ENCODE data around the gene VWA1.

DNA sequence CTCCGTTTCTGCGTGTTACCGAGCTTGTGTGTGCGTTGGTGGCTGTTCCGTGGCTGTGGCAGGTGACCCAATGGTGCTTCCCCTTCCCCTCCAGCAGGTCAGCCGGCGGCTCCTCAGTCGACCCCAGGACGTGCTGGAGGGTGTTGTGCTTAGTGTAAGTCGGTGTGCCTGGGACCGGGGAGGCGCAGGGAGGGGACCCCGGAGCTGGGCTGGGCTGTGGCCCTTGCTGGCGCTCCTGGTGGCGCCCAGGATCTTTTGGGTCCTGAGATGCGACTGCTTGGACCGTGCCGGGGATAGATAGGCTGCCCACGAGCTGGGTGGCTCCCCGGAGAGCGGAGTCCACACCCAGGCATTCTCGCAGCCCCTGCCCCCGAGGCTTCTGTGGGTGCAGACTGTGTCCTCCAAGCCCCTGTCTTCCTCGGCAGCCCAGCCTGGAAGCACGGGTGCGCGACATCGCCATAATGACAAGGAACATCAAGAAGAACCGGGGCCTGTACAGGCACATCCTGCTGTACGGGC is 19.9 kb downstream of the VWA1 start:
- no peak for TF ChIP-seq SUZ12 (IDR thresholded peaks at IDR 0.05; ENCODE audit: unreplicated experiment)
- TF ChIP-seq STAT1 (conservative IDR thresholded peaks at IDR 0.05) = no peak
- no peak for TF ChIP-seq TCF3 (IDR thresholded peaks at IDR 0.05; ENCODE audit: borderline replicate concordance, insufficient read depth, low read depth, low read length)
- no peak for TF ChIP-seq GABPA (IDR thresholded peaks at IDR 0.05; ENCODE audit: low read depth)
- TF ChIP-seq CHD2 (IDR thresholded peaks at IDR 0.05; ENCODE audit: borderline replicate concordance, low read depth, low read length) = no peak
- no peak for TF ChIP-seq POU2F2 (IDR thresholded peaks at IDR 0.05; ENCODE audit: borderline replicate concordance, low read depth, low read length)
- no peak for TF ChIP-seq POLR2A (IDR thresholded peaks at IDR 0.05; ENCODE audit: low read depth, low read length)
- no peak for TF ChIP-seq E4F1 (IDR thresholded peaks at IDR 0.05; ENCODE audit: borderline replicate concordance, partially characterized antibody)
- no peak for TF ChIP-seq CTCF (IDR thresholded peaks at IDR 0.05 in 2 of 3, conservative IDR thresholded peaks at IDR 0.05 in 1 of 3; ENCODE audit: control insufficient read depth in 2 of 3, extremely low read depth in 1 of 3, insufficient read depth in 1 of 3, low read depth in 3 of 3, low read length in 3 of 3)
- TF ChIP-seq, protein P1, sequence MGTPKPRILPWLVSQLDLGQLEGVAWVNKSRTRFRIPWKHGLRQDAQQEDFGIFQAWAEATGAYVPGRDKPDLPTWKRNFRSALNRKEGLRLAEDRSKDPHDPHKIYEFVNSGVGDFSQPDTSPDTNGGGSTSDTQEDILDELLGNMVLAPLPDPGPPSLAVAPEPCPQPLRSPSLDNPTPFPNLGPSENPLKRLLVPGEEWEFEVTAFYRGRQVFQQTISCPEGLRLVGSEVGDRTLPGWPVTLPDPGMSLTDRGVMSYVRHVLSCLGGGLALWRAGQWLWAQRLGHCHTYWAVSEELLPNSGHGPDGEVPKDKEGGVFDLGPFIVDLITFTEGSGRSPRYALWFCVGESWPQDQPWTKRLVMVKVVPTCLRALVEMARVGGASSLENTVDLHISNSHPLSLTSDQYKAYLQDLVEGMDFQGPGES (IDR thresholded peaks at IDR 0.05) = no peak
- no peak for TF ChIP-seq SMARCA5 (IDR thresholded peaks at IDR 0.05)
- TF ChIP-seq, protein P2, sequence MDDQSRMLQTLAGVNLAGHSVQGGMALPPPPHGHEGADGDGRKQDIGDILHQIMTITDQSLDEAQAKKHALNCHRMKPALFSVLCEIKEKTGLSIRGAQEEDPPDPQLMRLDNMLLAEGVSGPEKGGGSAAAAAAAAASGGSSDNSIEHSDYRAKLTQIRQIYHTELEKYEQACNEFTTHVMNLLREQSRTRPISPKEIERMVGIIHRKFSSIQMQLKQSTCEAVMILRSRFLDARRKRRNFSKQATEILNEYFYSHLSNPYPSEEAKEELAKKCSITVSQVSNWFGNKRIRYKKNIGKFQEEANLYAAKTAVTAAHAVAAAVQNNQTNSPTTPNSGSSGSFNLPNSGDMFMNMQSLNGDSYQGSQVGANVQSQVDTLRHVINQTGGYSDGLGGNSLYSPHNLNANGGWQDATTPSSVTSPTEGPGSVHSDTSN (IDR thresholded peaks at IDR 0.05; ENCODE audit: insufficient replicate concordance, low read depth, low read length) = no peak
- no peak for TF ChIP-seq RELA (IDR thresholded peaks at IDR 0.05; ENCODE audit: borderline replicate concordance, partially characterized antibody)
- no peak for TF ChIP-seq SMC3 (IDR thresholded peaks at IDR 0.05; ENCODE audit: borderline replicate concordance, low read length)
